ENCODE results near the gene CYP3A7. TPM values are rescaled to one million over a fixed set of nuclear protein-coding genes. Genes with fewer than 3 reads are reported as not detected.

The CYP3A7 gene
- total and polyA plus RNA-seq, 2 donors (not counting 3 experiments of a cell fraction or from before 2014, with no cell fraction given), result not detected

- H2AFZ ChIP-seq (ENCODE audit: low read depth, low read length), result no peak overlapping the region
- no peaks in the 10 kb centered on the region for H4K20me1 ChIP-seq (replicated peaks; ENCODE audit: control insufficient read depth, extremely low read depth, insufficient read depth, low read length)
- ChIA-PET CTCF (no interaction called here), POLR2A (no interaction called here)
- H3K4me3 ChIP-seq (replicated peaks in 1 of 3; ENCODE audit: insufficient read depth in 1 of 3, low read depth in 1 of 3, low read length in 3 of 3), result no peak overlapping the region
- no peak for TF ChIP-seq POLR2A (IDR thresholded peaks at IDR 0.05; ENCODE audit: low read depth, low read length)
- no peak for TF ChIP-seq GATA2 (IDR thresholded peaks at IDR 0.05; ENCODE audit: insufficient read depth, insufficient read length, low read depth, low read length)
- TF ChIP-seq MAX (IDR thresholded peaks at IDR 0.05; ENCODE audit: insufficient read depth, insufficient read length), result no peak
- TF ChIP-seq CTCF (IDR thresholded peaks at IDR 0.05; ENCODE audit: extremely low read depth in 1 of 2, insufficient read depth in 1 of 2, low read depth in 1 of 2, low read length in 2 of 2), result no peak
- TF ChIP-seq MYC (IDR thresholded peaks at IDR 0.05; ENCODE audit: low read depth, low read length), result no peak
- no peak for TF ChIP-seq POLR2AphosphoS5 (IDR thresholded peaks at IDR 0.05; ENCODE audit: insufficient read depth, low read depth, low read length)
- no peak for TF ChIP-seq EZH2 (IDR thresholded peaks at IDR 0.05; ENCODE audit: borderline replicate concordance, low read depth, low read length, severe bottlenecking)
- no peak for TF ChIP-seq JUN (IDR thresholded peaks at IDR 0.05; ENCODE audit: borderline replicate concordance, insufficient read depth, insufficient read length, low read depth)
- no peak for TF ChIP-seq FOS (IDR thresholded peaks at IDR 0.05; ENCODE audit: borderline replicate concordance, insufficient read depth, low read length)
- H3K4me2 ChIP-seq (ENCODE audit: insufficient read depth, low read length), result no peak overlapping the region
- H3K27ac ChIP-seq (ENCODE audit: insufficient read depth, low read depth, low read length), result no peak overlapping the region
- H3K9me3 ChIP-seq (replicated peaks; ENCODE audit: control insufficient read depth, insufficient read depth, low read length), result no peaks in the 10 kb centered on the region
- intact Hi-C loops (cut with micrococcal nuclease) (no loop called here), dilution Hi-C loops (cut with MboI; ENCODE audit: extremely low pct_ligation_motif_present, low sequenced_read_pairs) (no loop called here)
- H3K9ac ChIP-seq (replicated peaks; ENCODE audit: extremely low read depth, insufficient read depth, low read length), result no peak overlapping the region
- FAIRE-seq (no peak), DNase-seq (ENCODE audit: low read depth, low spot score) (no peak)
- no peaks in the 10 kb centered on the region for H3K9me1 ChIP-seq (replicated peaks; ENCODE audit: control insufficient read depth, extremely low read depth, insufficient read depth, low read length)
- BruUV-seq (replicated peaks), result no TSS peak
- peaks cover 0 to 13% of the 10 kb centered on the region in 2 experiments for H3K27me3 ChIP-seq (ENCODE audit: control insufficient read depth in 2 of 2, insufficient read depth in 2 of 2, low read length in 2 of 2)
- H3K4me1 ChIP-seq (ENCODE audit: control insufficient read depth, extremely low read depth, insufficient read depth, low read length), result no peaks in the 10 kb centered on the region
- no peaks in the 10 kb centered on the region for H3K36me3 ChIP-seq (ENCODE audit: control insufficient read depth in 2 of 2, extremely low read depth in 1 of 2, insufficient read depth in 2 of 2, low read length in 2 of 2)
- H3K79me2 ChIP-seq (ENCODE audit: control insufficient read depth, insufficient read depth, low read length), result no peaks in the 10 kb centered on the region
These were observed 45.6 kb upstream of the CYP3A7 start for GRCh38 chr7:99780588-99780987.

Data from endothelial cell of umbilical vein (primary cell).